ENCODE data around the gene SCFD2.
"Not testable (repeated sequence)": the region's sequence is repeated elsewhere in the genome, so short reads cannot be mapped to it uniquely, and the experiment has no call there.

Gene SCFD2

DNA sequence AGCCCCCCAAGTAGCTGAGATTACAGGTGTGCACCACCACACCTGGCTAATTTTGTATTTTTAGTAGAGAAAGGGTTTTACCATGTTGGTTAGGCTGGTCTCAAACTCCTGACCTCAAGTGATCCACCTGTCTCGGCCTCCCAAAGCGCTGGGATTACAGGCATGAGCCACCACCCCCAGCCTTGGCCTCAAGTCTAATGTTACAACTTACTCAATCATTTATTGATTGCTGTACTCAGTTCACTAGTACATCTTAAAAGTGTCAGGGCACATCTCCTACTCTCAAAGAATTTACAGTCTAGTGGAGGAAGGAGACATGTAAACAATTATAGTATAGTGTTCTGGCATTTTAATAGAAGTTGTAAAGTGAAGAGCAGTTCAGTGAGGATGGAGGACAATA, 19.5 kb downstream of the SCFD2 start:
- not testable (repeated sequence) for DNase-seq (ENCODE audit: low spot score)

DNA sequence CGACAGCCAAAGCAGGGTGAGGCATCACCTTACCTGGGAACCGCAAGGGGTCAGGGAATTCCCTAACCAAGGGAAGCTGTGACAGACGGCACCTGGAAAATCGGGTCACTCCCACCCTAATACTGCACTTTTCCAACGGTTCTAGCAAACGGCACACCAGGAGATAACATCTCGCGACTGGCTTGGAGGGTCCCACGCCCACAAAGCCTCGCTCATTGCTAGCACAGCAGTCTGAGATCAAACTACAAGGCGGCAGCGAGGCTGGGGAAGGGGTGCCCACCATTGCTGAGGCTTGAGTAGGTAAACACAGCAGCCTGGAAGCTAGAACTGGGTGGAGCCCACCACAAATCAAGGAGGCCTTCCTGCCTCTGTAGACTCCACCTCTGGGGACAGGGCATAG, 25.7 kb downstream of the SCFD2 start:
- not testable (repeated sequence) for DNase-seq (ENCODE audit: low spot score)

DNA sequence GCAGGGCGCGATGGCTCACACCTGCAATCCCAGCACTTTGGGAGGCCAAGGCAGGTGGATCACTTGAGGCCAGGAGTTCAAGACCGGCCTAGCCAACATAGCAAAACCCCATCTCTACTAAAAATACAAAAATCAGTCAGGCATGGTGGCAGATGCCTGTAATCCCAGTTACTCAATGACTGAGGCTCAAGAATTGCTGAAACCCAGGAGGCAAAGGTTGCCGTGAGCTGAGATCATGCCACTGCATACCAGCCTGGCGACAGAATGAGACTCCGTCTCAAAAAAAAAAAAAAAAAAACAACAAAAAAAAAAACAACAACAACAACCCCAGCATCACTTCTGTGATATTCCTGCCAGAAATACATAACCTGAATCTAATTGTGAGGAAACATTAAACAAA, 30.9 kb downstream of the SCFD2 start:
- not testable (repeated sequence) for DNase-seq (ENCODE audit: low spot score)

DNA sequence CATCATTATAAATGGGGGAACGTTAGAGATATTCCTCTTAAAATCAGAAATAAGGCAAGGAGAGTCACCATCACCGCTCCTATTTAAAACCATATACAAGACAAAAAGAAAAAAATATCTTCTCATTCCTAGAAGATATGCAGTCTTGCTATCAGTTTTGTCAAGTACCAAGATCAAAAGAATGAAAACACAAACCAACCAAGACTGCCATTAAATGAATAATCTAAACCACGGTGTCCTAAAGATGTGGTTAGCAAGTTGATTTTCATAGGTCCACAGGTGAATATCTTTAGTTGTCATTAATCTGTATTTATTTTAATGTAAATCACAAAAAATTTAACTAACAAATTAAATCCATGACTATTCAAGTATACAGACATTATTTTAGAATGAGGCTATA, 39.3 kb downstream of the SCFD2 start:
- no peak for DNase-seq (ENCODE audit: low spot score)

DNA sequence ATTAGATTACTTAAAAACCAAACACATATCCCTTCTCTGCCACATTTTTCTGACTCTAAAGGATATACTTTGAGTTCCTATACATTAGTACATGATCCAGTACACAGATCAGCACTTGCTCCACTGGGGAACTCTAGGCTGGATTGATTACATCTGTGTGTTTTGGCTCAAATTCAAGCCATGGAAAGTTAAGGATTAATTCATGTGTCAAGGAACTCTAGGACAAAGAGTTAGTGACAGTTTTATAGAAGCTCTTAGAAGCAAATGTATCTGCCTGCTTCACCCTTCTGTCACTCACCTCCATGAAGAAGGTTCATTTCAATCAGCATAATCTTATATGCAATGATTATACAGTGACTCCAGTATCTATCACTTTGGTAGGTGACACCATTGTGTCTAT, 43.2 kb downstream of the SCFD2 start:
- no peak for DNase-seq (ENCODE audit: low spot score)

DNA sequence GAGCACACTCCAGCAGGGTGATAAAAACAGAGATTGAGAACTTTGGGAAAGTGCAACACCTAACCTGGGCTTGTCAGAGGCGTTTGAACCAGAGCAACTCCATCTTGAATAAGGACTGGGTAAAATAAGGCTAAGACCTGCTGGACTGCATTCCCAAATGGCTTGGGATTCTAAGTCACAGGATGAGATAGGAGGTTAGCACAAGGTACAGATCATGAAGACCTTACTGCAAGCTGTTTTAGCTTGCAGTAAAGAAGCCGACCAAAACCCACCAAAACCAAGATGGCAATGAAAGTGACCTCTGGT, 43.9 kb downstream of the SCFD2 start:
- DNase-seq (ENCODE audit: low spot score), result no peak

GRCh38 chr4:53321151-53321983, 44.5 kb downstream of the SCFD2 start:
- peak; percentile 59 for DNase-seq (ENCODE audit: low spot score)

DNA sequence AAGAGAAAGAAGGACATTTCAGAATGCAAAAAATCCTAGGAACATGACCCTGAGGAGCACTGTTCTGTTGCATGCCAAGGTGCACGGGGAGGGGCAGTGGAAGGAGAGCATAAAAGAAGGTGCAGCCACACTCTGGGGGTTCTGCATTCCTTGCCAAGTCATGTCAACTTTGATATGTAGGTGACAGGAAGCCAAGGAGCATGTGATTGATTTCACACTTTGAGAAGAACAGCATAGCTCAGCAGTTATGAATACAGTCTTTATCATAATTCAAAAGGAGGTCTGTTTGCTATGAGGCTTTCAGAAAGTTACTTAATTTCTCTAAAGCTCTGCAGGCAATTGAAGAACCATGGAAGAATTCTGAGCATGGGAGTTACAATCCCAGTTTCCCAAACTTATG, 50.6 kb downstream of the SCFD2 start:
- DNase-seq (ENCODE audit: low spot score), result no peak

DNA sequence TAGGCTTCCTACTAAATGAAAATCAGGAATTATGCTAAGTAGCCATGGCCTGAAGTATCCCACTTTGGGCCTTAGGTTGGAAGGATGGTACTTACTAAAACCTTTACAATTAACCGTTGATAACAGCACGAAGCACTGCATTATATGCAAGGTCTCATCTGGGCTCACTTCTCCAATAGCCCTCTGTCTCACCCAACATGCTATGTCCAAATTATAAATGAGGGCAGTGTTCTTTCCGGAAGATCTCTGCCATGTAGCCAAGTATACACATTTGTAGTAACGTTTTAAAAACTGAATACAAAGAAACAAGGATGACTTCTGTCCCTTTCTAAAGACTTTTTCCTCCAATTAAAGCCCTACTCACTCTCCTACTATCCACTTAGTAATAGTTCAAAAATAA, 51.6 kb downstream of the SCFD2 start:
- no peak for DNase-seq (ENCODE audit: low spot score)

DNA sequence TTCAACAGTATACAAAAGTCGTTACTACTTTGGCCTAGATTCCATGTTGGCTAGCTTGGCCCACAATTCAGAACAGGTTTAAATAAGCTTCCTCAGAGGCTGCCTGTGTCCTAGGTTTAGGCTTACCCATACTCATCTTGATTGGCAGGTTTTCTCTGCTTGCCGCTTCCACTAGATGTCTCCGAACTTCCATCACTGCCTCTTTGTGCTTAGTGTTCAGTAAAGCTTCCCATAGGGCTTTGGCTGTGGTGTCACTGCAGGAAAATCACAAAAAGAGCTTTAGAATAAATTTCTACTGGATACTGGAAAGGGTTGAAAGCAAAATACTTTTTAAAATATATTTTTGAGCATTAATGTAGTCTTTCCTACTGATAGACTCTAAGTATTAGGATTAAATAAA, 52.4 kb downstream of the SCFD2 start:
- DNase-seq (ENCODE audit: low spot score), result no peak

DNA sequence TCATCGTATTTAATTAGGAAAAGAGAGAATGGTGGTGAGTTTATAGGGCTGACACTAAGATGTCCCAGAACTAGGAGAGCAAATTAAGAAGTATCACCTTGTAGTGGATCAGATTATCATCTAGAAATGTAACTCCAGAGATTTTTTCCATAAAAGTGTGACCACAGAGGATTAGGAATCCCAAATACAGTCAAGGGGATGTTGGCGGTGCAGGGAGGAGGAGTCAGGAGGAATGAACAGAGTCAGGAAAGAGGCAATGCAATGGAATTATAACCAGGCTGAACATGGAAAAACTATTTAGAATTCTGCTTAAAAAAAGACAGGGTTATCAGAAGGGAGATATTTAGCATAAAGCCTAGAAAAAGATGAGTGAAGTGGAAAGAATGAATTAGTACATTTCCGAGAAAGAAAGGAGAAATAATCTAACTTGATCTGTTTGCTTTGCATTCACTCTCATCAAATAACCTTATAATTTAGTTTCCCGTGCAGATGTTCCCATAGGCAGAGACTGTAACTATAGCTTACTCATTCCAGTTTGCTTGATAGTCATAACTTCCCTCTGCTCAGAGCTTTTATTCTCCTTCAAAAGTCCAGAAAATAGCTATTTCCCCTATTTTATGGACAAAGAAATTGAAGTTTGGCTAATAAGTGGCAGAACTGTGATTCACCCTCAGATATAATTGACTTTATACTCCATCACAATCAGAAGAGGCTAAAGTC, 56.4 kb downstream of the SCFD2 start:
- no peak for DNase-seq (ENCODE audit: low spot score)

DNA sequence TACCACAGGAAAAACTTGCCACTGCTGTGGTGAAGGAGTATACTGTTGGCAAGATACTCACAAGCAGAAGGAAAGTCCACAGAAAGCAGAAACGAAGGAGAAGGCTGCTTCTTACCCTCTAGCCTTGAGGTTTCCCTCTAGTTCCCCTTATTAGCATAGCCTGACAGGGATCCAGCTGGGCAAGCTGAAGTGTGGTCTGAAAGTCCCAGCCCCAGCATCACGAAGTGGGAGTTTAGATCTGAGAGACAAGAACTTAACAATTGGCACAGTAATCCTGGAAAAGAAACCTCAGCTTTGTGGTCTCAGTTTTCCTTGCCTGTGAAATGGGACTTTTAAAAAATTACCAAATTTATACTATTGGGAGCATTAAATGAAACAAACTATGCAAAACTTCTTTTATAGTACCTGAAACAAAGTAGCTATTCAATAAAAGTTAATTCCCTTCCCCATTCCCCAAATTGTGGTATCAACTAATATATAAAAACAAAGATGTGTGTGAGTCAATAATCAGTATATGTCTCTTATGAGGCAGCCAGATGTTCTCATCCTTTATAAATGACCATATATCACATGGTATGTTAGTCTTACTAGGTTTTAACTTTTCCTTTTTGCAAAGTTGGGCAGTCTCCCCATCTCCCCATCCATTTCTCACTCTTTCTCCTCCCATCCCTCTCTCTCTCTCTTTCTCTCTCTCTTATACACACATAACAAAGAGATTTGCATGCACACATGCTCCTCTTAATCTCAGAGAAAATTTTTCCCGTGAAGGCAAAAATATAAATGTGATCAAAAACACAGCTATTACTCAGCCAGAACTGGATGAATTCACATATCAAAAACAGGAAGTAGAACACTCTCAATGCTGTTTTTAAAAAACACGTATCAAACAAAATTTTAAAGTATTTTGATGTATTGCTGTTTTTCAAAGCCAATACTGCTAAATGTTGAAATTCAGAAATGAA, 57.8 kb downstream of the SCFD2 start:
- DNase-seq (ENCODE audit: low spot score), result no peak

DNA sequence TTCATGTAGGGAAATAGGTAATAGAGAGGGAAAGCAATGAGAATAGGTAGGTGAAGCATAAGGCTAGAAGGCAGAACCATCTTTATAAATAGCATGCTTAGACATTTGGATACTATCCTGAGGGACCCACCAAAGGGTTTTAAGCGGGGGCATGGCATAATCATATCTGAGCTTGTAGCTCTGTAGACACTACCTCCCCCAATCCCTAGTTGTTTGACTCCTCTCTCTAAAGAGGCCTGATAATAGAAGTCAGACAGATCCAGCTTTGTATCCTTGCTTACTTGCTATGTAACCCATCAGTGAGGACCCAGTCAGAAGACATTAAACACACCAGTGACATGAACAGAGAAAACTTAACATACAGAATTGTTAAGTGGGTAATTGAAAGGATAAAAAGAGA, 58.7 kb downstream of the SCFD2 start:
- no peak for DNase-seq (ENCODE audit: low spot score)

DNA sequence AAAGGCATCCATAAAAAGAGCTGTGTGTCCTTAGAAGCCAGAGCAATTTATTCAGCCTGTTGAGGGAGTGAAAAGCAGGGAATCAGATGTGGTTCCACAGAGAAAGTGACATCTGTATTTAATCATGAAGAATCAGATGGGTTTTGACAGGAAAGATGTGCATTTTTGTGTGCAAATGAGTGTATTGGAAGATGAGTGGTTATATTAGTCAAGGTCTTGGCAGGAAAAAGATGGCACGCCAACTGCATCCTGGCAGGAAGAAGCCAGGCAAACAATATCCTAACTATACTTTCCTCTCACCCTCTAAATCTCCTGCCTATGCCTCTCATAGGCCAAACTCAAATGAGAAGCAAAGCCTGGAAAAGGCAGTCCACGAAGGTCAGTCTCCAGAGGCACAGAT, 59.1 kb downstream of the SCFD2 start:
- DNase-seq (ENCODE audit: low spot score), result no peak

- not testable (repeated sequence) for DNase-seq (ENCODE audit: low spot score)
Measured at GRCh38 chr4:53292209-53292608, 73.7 kb downstream of the SCFD2 start.

DNA sequence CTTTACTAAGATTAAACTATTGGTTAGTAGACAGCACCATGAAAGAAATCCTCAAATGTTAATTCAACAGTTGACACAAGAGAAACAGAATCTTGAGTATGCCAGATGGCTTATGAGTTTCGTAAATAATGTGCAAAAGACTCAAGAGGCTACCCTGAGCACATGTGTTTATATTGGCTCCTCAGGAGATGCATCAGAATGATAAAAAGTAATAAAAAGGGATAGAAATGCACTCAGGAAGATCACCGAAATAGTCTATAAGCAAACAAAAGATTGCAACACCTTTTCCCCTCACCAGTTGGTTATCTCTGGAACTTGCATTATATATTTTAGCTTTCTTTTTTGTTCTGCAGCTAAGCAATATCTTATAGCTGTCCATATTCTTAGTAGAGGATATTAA, 84.4 kb downstream of the SCFD2 start:
- no peak for DNase-seq (ENCODE audit: low spot score)

DNA sequence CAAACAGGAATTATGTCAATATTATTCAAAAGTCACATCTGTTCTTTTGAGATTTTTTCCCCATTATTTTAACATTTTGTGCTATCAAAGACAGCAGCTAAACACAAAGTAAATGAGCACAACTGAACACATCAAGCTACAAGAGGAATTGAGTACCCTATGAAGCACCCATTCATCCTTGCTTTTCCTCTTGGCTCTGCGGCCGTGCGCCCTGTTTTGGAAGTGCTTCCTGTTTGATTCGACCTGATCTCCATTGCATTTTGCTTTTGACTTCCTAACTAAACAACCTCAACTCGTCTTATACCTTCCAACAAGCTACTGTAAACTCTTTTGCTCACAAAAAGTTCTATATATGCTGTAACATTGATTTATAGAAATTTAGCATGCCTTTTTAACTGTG, 85.0 kb downstream of the SCFD2 start:
- DNase-seq (ENCODE audit: low spot score), result no peak

GRCh38 chr4:53274609-53275268, 91.1 kb downstream of the SCFD2 start:
- no peak for DNase-seq (ENCODE audit: low spot score)

- peak; percentile 19 for DNase-seq (ENCODE audit: low spot score)
Measured at GRCh38 chr4:53273726-53274125, 92.1 kb downstream of the SCFD2 start.

GRCh38 chr4:53267026-53267425, 98.8 kb downstream of the SCFD2 start:
- peak; percentile 7 for DNase-seq (ENCODE audit: low spot score)

GRCh38 chr4:53255986-53256385, 109.9 kb downstream of the SCFD2 start:
- DNase-seq (ENCODE audit: low spot score), result not testable (repeated sequence)

GRCh38 chr4:53240573-53240972, 125.3 kb downstream of the SCFD2 start:
- peak; percentile 7 for DNase-seq (ENCODE audit: low spot score)
